ENCODE measurements around the gene DDC.

DDC gene

DNA sequence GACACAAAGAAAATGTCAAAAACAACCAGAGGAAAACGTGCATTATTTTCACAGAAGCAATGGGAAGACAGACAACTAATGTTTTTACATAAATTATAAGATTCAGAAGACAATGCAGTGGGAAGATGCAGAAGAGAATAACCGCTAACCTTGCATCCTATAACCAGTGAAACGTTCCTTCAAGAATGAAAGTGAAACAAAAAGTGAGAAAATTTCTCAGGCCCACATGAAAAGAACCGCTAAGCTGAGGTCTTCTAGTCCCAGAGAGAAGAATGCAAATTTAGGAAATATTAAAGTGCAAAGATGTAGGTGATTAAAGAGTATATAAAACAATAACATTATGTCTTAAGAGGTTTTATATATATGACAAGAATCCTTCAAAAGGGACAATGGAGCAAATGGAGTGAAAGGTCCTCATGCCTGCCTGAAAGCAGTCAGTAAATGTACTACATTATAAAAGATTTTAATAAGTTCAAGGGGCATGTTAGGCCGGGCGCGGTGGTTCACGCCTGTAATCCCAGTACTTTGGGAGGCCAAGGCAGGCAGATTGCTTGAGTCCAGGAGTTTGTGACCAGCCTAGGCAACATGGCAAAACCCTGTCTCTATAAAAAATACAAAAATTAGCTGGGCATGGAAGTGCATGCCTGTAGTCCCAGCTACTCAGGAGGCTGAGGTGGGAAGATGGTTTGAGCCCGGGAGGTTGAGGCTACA lies 43.1 kb upstream of the DDC start:
- Histone ChIP-seq H3K4me3 (ENCODE audit: low read length) (no peak overlapping the region), H2AFZ (ENCODE audit: low read depth, low read length) (no peak overlapping the region), H3K27me3 (ENCODE audit: low read depth, low read length) (peaks cover 33% of the 10 kb centered on the region), H3K36me3 (replicated peaks; ENCODE audit: low read depth, low read length) (no peaks in the 10 kb centered on the region), H3K4me1 (ENCODE audit: low read length) (peaks cover 20% of the 10 kb centered on the region), H3K27ac (ENCODE audit: low read length) (no peak overlapping the region), H3K4me2 (ENCODE audit: low read length) (peak overlapping the region; percentile 7), H3K9ac (ENCODE audit: low read length) (no peak overlapping the region), H3K79me2 (ENCODE audit: low read length) (no peaks in the 10 kb centered on the region), H4K20me1 (ENCODE audit: insufficient read depth, low read length) (no peaks in the 10 kb centered on the region), H3K9me3 (ENCODE audit: insufficient read depth, low read length) (no peaks in the 10 kb centered on the region)
- no peak for TF ChIP-seq EZH2phosphoT487 (IDR thresholded peaks at IDR 0.05; ENCODE audit: low read depth)

DNA sequence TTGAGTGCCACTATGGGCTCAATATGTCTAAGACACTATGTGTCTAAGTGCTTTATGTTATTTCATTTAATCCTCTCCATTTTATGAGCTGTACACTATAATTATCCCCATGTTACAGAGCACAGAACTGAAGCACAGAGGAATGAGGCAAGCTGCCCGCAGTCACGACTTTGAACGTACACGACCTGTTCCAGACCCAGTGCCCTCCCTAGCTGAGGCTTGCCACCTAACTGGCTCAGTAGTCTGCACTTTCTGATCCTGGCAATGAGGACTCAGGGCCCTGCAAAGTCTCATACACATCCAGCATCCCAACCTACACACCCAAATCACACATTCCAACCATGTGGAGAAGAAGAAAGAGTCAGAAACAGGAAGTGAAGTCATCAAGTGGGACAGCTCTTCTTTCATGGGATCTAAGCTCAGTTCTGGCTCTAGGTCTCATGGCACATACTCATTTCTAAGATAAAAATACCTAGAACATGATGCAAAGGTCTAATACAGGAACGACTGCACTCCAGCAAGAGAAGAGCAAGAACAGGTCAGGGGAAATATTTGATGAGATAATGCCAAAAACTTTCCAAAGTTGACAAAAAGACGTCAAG lies 42.4 kb upstream of the DDC start:
- H3K27me3 ChIP-seq (ENCODE audit: low read depth, low read length): peaks cover 31% of the 10 kb centered on the region
- TF ChIP-seq, protein P1, sequence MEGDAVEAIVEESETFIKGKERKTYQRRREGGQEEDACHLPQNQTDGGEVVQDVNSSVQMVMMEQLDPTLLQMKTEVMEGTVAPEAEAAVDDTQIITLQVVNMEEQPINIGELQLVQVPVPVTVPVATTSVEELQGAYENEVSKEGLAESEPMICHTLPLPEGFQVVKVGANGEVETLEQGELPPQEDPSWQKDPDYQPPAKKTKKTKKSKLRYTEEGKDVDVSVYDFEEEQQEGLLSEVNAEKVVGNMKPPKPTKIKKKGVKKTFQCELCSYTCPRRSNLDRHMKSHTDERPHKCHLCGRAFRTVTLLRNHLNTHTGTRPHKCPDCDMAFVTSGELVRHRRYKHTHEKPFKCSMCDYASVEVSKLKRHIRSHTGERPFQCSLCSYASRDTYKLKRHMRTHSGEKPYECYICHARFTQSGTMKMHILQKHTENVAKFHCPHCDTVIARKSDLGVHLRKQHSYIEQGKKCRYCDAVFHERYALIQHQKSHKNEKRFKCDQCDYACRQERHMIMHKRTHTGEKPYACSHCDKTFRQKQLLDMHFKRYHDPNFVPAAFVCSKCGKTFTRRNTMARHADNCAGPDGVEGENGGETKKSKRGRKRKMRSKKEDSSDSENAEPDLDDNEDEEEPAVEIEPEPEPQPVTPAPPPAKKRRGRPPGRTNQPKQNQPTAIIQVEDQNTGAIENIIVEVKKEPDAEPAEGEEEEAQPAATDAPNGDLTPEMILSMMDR (IDR thresholded peaks at IDR 0.05; ENCODE audit: low read depth, low read length): no peak
- no peak for TF ChIP-seq EZH2phosphoT487 (IDR thresholded peaks at IDR 0.05; ENCODE audit: low read depth)
- no peak overlapping the region for H2AFZ ChIP-seq (ENCODE audit: low read depth, low read length)
- H4K20me1 ChIP-seq (ENCODE audit: insufficient read depth, low read length): no peaks in the 10 kb centered on the region
- no peak overlapping the region for H3K27ac ChIP-seq (ENCODE audit: low read length)
- H3K36me3 ChIP-seq (replicated peaks; ENCODE audit: low read depth, low read length): no peaks in the 10 kb centered on the region
- no peak overlapping the region for H3K9ac ChIP-seq (ENCODE audit: low read length)
- H3K9me3 ChIP-seq (ENCODE audit: insufficient read depth, low read length): no peaks in the 10 kb centered on the region
- no peaks in the 10 kb centered on the region for H3K79me2 ChIP-seq (ENCODE audit: low read length)
- peaks cover 20% of the 10 kb centered on the region for H3K4me1 ChIP-seq (ENCODE audit: low read length)
- no peak overlapping the region; the same call in 1 of the 2 replicates for H3K4me2 ChIP-seq (ENCODE audit: low read length)
- no peak overlapping the region for H3K4me3 ChIP-seq (ENCODE audit: low read length)

DNA sequence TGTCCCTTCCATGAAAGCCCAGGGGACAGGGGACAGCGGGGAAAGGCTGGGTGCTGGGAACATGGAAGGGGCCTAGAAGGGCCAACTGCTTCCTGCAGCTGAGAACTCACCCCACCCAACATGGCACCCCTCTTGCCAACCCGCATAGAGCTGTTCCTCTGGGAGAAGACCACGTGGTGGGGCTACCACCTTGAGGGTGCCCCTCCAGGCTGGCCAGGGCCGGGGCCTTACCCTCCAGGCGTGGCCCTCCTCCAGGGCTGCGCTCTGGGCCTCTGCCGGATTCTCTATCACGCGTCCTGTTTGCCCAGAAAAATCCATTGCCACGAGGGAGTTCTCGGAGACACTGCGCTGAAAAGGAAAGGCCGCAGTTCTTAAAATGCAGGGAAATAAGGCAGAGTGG lies 39.9 kb upstream of the DDC start:
- Histone ChIP-seq H3K27ac (ENCODE audit: low read length) (no peak overlapping the region), H3K9ac (ENCODE audit: low read length) (no peak overlapping the region), H3K36me3 (replicated peaks; ENCODE audit: low read depth, low read length) (no peaks in the 10 kb centered on the region), H2AFZ (ENCODE audit: low read depth, low read length) (no peak overlapping the region), H3K27me3 (ENCODE audit: low read depth, low read length) (peaks cover 29% of the 10 kb centered on the region), H4K20me1 (ENCODE audit: insufficient read depth, low read length) (no peaks in the 10 kb centered on the region), H3K4me2 (ENCODE audit: low read length) (no peak overlapping the region), H3K4me1 (ENCODE audit: low read length) (peaks cover 5% of the 10 kb centered on the region), H3K79me2 (ENCODE audit: low read length) (no peaks in the 10 kb centered on the region), H3K9me3 (ENCODE audit: insufficient read depth, low read length) (no peaks in the 10 kb centered on the region), H3K4me3 (ENCODE audit: low read length) (no peak overlapping the region)
- TF ChIP-seq EZH2phosphoT487 (IDR thresholded peaks at IDR 0.05; ENCODE audit: low read depth): no peak
- TF ChIP-seq, protein P1 (IDR thresholded peaks at IDR 0.05; ENCODE audit: low read depth, low read length): no peak

DNA sequence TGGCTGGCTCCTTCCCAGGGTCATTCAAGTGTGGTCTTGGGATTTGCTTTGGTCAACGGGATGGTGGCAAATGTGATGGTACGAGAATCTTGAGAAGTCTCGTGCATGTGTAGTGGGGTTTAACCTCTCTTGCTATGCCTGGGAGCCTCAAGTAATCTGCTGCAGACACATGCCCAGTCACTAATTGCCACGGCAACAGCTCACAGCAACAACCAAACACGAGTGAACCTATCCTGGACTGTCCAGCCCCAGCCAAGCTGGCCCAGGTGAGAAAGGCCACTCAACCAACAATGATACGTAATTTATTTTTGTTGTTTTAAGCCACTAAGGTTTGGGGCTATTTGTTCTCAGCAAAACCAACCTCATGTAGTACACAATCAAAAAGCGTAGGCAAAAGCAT lies 38.1 kb upstream of the DDC start:
- no peak overlapping the region for H3K4me3 ChIP-seq (ENCODE audit: low read length)
- H3K79me2 ChIP-seq (ENCODE audit: low read length): no peaks in the 10 kb centered on the region
- no peak overlapping the region for H3K4me2 ChIP-seq (ENCODE audit: low read length)
- H3K9ac ChIP-seq (ENCODE audit: low read length): no peak overlapping the region
- H3K36me3 ChIP-seq (replicated peaks; ENCODE audit: low read depth, low read length): no peaks in the 10 kb centered on the region
- H4K20me1 ChIP-seq (ENCODE audit: insufficient read depth, low read length): no peaks in the 10 kb centered on the region
- no peaks in the 10 kb centered on the region for H3K9me3 ChIP-seq (ENCODE audit: insufficient read depth, low read length)
- peaks cover 35% of the 10 kb centered on the region for H3K27me3 ChIP-seq (ENCODE audit: low read depth, low read length)
- H3K27ac ChIP-seq (ENCODE audit: low read length): no peak overlapping the region
- H3K4me1 ChIP-seq (ENCODE audit: low read length): peaks cover 4% of the 10 kb centered on the region; the same call in 1 of the 2 replicates
- no peak overlapping the region for H2AFZ ChIP-seq (ENCODE audit: low read depth, low read length)
- TF ChIP-seq, protein P1 (IDR thresholded peaks at IDR 0.05; ENCODE audit: low read depth, low read length): no peak
- no peak for TF ChIP-seq EZH2phosphoT487 (IDR thresholded peaks at IDR 0.05; ENCODE audit: low read depth)
